Measurements from ENCODE around the gene SEC14L5.

SEC14L5 gene

DNA sequence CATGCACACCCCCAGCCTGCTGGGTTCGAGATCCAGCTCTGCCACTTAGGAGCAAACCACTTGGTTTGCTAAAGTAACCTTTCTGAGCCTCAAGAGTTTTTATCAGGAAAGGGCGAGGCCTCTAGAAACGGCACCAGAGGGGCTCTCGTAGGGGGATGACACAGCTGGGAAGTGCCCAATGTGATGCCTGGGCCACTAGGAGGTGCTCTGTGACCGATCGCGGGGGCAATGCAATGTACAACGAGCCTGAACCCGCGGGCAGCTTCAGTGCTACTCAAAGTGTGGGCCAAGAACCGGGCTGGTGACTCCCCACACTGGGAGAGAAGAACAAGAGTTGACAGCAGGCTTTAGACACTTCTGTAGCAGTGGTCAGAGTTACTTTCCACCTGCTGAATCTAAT lies 98.2 kb downstream of the SEC14L5 start:
- TF ChIP-seq CTCF (IDR thresholded peaks at IDR 0.05; ENCODE audit: low read depth, low read length), result peak; percentile 83
- Histone ChIP-seq H3K27ac (no peak overlapping the region), H3K9me3 (ENCODE audit: severe bottlenecking) (no peaks in the 10 kb centered on the region), H3K36me3 (no peaks in the 10 kb centered on the region), H3K4me3 (ENCODE audit: low read depth, low read length) (no peak overlapping the region), H3K27me3 (ENCODE audit: insufficient read depth, low read depth, severe bottlenecking) (no peaks in the 10 kb centered on the region)
- peak; percentile 62 for DNase-seq

DNA sequence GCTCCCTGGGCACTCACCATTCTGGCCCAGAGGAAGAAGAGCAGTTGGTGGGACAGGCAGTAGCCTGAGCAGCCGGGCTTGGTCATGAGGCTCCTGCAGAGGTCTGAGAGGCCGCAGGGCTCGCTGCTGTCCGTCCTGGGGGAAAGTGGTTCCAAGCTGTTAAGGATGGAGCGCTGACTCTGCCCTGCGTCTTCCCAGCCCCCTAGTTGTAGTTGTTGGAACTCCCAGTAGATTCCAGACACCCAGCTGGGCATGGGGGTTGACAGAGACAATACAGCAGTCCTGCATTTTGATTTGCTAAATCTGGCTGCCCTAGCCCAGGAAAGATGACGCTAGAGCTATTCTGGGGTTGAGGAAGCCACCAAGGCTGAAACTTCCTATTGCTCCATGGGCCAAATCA lies 100.3 kb downstream of the SEC14L5 start:
- no peaks in the 10 kb centered on the region for H3K9me3 ChIP-seq (ENCODE audit: severe bottlenecking)
- peak; percentile 36; the same call in 1 of the 2 replicates for TF ChIP-seq CTCF (IDR thresholded peaks at IDR 0.05; ENCODE audit: low read depth, low read length)
- no peak overlapping the region for H3K27ac ChIP-seq
- H3K36me3 ChIP-seq, result no peaks in the 10 kb centered on the region
- no peaks in the 10 kb centered on the region for H3K27me3 ChIP-seq (ENCODE audit: insufficient read depth, low read depth, severe bottlenecking)
- no peak overlapping the region for H3K4me3 ChIP-seq (ENCODE audit: low read depth, low read length)
- DNase-seq, result peak; percentile 27

GRCh38 chr16:5059386-5060072 lies 101.4 kb downstream of the SEC14L5 start:
- no peak for DNase-seq
- no peak overlapping the region for H3K27ac ChIP-seq
- no peaks in the 10 kb centered on the region for H3K9me3 ChIP-seq (ENCODE audit: severe bottlenecking)
- TF ChIP-seq CTCF (IDR thresholded peaks at IDR 0.05; ENCODE audit: low read depth, low read length), result no peak
- no peaks in the 10 kb centered on the region for H3K27me3 ChIP-seq (ENCODE audit: insufficient read depth, low read depth, severe bottlenecking)
- no peak overlapping the region for H3K4me3 ChIP-seq (ENCODE audit: low read depth, low read length)
- no peaks in the 10 kb centered on the region for H3K36me3 ChIP-seq

DNA sequence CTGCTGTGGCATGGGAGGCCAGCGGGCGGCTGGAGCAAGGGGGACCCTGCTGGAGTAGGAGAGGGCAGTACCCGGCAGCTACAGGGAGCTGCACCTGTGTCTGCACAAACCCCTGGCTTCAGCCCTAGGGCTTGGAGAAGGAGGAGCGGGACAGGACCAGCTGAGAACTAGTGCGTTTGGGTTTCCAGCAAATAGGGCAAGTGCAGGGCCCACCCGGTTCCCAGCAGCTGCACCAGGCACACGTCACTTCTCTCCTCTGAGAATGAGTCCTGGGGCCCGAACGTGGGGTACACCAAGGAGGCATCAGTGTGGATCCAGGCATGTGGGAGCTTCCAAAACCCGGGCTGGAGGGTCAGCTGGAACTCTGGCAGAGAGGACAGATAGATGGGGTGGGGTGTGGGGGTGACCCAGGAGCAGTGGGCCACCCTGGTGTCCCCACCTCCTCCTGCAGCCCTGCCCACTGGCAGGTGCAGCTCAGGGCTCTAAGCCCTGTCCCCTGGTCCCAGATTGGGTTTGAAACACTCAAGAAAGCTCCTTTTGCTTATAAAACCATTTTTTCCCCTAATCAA lies 102.0 kb downstream of the SEC14L5 start:
- H3K4me3 ChIP-seq (ENCODE audit: low read depth, low read length), result no peak overlapping the region
- no peak for TF ChIP-seq CTCF (IDR thresholded peaks at IDR 0.05; ENCODE audit: low read depth, low read length)
- no peaks in the 10 kb centered on the region for H3K9me3 ChIP-seq (ENCODE audit: severe bottlenecking)
- no peaks in the 10 kb centered on the region for H3K27me3 ChIP-seq (ENCODE audit: insufficient read depth, low read depth, severe bottlenecking)
- DNase-seq, result no peak
- no peaks in the 10 kb centered on the region for H3K36me3 ChIP-seq
- no peak overlapping the region for H3K27ac ChIP-seq

GRCh38 chr16:5062051-5062450 lies 103.9 kb downstream of the SEC14L5 start:
- no peak for DNase-seq
- Histone ChIP-seq H3K36me3 (no peaks in the 10 kb centered on the region), H3K27ac (no peak overlapping the region), H3K27me3 (ENCODE audit: insufficient read depth, low read depth, severe bottlenecking) (no peaks in the 10 kb centered on the region), H3K9me3 (ENCODE audit: severe bottlenecking) (no peaks in the 10 kb centered on the region), H3K4me3 (ENCODE audit: low read depth, low read length) (no peak overlapping the region)
- TF ChIP-seq CTCF (IDR thresholded peaks at IDR 0.05; ENCODE audit: low read depth, low read length), result no peak

Data from WERI-Rb-1 (cell line).